NCI-H2227 treated with DMSO at 0.1 percent for 48 hours (cell line): Measurements from ENCODE around the gene EPO.
"Not testable (repeated sequence)": the region's sequence is repeated elsewhere in the genome, so short reads cannot be mapped to it uniquely, and the experiment has no call there.

Source experiments
- DNase-seq: peaks from one replicate; lab custom pipeline; 2025; lab: John Stamatoyannopoulos, UW

Gene EPO

DNA sequence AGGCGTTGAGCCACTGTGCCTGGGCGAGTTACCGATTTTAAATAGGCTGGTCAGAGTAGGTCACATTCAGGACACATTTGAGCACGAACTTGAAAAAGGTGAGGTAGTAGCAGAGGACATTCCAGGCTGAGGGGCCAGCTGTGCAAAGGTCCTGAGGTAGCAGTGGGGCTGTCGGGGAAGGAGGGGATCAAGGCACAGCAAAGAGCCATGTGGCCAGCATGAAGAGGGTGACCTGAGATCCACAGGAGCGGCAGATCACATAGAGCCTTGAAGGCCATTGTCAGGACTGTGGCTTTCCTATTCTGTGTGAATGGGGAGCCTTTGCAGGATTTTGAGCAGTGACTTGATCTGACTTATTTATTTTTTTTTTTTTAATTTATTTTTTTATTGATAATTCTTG lies 19.7 kb downstream of the EPO start:
- no peak for DNase-seq

DNA sequence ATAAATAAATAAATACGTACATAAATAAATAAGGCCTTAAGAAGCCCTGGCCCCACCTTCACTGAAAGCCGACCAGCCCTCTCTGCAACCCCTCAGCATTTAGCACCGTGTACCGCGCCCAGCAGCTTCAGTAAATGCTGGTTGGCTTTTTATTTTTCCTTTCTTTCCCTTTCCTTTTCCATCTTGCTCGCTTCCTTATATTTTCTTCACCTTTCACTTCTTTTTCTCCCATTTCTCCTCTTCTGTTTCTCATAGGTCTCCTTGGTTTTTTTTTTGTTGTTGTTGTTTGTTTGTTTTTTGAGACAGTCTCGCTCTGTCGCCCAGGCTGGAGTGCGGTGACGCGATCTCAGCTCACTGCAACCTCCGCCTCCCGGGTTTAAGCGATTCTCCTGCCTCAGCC lies 24.3 kb downstream of the EPO start:
- DNase-seq, result no peak

DNA sequence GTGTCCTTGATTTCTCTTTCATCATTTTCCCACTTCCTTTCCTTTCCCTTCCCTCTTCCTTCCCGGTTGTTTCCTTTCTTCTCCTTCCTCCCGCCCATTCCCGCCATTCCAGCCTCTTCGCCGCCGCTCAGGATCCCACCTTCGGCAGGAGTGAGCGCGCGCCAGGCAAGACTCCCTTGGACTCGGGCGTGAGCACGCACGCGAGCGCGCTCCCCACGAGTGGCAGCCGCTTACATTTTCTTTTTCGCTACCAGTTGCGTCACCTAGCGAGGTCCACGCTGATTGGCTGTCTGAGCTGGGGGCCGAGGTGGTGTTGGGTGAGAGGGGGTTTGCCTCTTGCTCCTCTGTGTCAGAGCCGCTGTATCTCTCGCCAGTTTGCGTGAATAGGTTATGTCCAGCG lies 24.9 kb downstream of the EPO start:
- peak; percentile 90 for DNase-seq

DNA sequence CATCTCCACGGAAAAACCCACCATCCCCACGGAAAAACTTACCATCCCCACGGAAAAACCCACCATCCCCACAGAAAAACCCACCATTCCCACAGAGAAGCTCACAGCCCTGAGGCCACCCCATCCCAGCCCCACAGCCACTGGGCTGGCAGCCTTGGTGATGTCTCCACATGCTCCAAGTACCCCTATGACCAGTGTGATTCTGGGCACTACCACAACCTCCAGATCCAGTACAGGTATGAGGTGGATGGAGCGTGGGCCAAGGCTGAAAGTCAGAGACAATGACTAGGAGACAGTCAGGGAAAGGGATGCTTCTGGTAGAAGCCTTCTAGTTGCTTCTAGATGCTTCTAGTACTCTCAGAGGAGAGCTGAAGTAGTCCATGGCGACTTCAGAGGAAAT lies 32.7 kb downstream of the EPO start:
- DNase-seq, result no peak

DNA sequence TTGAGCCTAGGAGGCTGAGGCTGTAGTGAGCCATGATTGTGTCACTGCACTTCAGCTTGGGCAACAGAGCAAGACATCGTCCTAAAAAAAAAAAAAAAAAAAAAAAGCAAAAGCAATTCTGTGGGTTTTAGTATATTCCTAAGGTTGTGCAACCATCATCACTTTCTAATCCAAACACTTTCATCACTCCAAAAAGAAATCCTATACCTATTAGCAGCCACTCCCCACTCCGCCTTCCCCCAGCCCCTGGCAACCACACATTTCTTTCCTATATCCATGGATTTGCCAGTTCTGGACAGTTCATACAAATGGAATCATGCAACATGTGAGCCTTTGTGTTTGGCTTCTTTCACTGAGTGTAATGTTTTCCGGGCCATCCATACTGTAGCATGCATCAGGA lies 33.5 kb downstream of the EPO start:
- DNase-seq, result no peak

DNA sequence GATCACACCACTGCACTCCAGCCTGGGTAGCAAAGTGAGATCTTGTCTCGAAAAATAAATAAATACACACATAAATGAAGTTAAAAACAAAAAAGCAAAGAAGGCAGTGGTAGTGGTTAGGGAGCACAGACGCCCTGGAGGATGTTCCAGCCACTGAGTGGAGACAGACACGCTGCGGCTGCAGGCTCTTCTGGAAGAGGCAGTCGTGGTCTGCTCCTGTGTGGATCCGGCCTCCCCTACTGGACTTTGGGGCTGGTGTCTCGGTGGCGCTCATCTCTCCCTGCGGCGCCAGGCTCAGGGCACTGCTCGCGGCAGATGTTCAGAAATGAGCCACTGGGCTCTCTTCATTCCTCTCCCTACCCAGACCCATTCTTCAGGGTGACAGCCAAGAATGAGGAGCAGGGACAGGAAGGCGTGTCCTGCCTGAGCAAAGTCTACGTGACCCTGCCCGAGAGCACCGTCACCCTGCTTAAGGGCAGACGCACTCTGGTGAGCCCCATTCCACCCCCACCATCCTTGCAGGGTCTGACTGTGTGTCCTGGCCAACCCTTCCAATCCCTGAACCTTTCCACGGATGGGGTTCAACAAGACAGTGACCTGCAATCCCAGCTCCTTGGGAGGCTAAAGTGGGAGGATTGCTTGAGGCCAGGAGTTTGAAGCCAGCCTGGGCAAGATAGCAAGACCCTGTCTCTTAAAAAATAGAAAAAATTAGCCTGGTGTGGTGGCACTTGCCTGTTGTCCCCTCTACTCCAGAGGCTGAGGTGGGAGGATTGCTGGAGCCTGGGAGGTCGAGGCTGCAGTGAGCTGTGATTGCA lies 39.3 kb downstream of the EPO start:
- DNase-seq, result no peak

DNA sequence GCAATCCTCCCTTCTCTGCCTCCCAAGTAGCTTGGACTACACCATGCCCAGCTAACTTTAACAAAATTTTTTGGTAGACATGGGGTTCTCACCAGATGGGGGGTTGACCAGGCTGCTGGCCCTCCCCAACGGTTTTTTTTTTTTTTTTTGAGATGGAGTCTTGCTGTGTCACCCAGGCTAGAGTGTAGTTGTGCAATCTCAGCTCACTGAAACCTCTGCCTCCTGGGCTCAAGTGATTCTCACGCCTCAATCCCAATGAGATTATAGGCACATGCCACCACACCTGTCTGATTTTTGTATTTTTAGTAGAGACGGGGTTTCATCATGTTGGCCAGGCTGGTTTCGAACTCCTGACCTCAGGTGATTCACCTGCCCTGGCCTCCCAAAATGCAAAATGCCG lies 42.6 kb downstream of the EPO start:
- not testable (repeated sequence) for DNase-seq

DNA sequence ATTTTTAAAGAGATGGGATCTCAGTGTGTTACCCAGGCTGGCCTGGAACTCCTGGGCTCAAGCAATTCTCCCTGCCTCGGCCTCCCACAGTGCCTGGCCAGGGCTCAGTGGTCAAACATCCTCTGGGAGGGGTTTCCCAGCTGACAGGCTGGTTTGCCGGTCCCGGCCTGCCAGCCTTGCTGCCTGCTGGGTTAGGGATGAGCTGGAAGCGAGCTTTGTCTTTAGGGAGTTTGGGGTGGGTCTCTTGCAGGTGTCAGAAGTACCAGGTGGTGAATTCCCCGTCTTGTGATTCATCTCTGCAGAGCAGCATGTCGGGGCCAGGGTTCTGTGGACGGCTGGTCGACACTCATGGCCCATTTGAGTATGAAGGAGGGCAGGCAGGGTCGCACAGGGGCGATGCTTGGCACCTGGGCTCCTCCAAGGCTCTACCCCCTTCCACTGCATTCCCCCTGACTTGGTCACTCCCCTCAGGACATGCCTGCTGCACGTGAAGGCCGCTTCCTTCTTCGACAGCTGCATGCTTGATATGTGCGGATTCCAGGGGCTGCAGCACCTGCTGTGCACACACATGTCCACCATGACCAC lies 43.4 kb downstream of the EPO start:
- no peak for DNase-seq

DNA sequence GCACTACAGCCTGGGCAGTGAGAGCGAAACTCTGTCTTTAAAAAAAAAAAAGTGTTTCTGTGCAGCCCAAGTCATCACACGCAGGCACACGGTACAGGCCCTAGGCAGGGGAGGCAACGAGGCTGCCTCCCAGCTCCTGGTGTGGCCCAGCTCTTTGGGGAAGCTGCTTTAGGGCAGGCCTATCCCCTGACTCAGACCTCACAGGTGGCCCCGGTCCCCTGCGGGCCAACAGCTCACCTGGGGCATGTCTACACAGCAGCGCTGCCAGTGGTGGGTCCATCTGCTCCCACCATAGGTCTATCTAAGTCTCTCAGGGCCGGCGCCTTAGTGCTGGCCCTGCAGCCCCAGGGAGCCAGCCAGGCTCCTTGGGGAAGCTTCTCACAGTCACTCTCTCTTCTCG lies 44.6 kb downstream of the EPO start:
- DNase-seq, result no peak

DNA sequence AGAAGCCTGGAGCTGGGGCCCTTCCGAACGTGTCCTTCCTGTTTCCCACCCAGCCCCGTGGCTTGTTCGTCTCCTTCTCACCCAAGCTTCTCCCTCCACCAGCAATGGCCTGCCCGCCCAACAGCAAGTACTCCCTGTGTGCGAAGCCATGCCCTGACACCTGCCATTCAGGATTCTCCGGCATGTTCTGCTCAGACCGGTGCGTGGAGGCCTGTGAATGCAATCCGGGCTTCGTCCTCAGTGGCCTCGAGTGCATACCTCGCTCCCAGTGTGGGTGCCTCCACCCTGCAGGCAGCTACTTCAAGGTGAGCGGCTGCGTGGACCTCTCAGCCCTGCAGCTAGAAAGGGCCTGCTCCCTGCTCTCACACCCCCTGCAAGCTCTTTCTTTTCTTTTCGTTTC lies 45.0 kb downstream of the EPO start:
- DNase-seq, result no peak

DNA sequence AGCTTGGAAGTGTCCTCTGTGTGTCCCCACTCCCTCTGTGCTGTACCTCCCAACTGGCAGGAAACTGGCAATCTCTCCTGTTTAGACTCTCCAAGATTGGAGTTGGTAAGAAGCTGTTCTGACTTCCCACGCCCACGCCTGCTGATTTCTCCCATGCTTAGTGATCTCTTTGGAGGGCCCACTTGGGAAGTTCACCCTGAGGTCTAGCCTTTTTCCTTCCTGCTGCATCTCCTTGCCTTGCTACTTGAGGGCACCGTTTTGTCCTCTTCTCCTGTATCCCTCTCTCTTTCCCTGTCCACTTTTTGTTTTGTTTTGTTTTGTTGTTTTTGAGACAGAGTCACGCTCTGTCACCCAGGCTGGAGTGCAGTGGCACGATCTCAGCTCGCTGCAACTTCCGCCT lies 48.5 kb downstream of the EPO start:
- DNase-seq, result no peak
